ENCODE measurements around the gene JHY.

Gene JHY

GRCh38 chr11:122922893-122923292 lies 40.3 kb downstream of the JHY start:
- TF ChIP-seq CTCF (IDR thresholded peaks at IDR 0.05; ENCODE audit: low read depth, low read length, missing control alignments), result no peak
- no peak overlapping the region for H3K4me3 ChIP-seq (ENCODE audit: low read depth, low read length)
- DNase-seq (ENCODE audit: low read depth), result no peak
- in situ Hi-C loops (cut with HindIII; ENCODE audit: low sequenced_read_pairs), result no loop called here

- TF ChIP-seq CTCF (IDR thresholded peaks at IDR 0.05; ENCODE audit: low read depth, low read length, missing control alignments), result no peak
- DNase-seq (ENCODE audit: low read depth), result no peak
- in situ Hi-C loops (cut with HindIII; ENCODE audit: low sequenced_read_pairs), result no loop called here
- no peak overlapping the region for H3K4me3 ChIP-seq (ENCODE audit: low read depth, low read length)
These were observed 40.7 kb downstream of the JHY start for GRCh38 chr11:122923302-122923701.

GRCh38 chr11:122931510-122931909 lies 49.0 kb downstream of the JHY start:
- H3K4me3 ChIP-seq (ENCODE audit: low read depth, low read length), result no peak overlapping the region
- no peak for TF ChIP-seq CTCF (IDR thresholded peaks at IDR 0.05; ENCODE audit: low read depth, low read length, missing control alignments)
- in situ Hi-C loops (cut with HindIII; ENCODE audit: low sequenced_read_pairs), result loop anchor here (25.0 kb wide), 1 partner anchor 106 kb away; no protein-coding TSS in a partner anchor
- no peak for DNase-seq (ENCODE audit: low read depth)

GRCh38 chr11:122933416-122933815 lies 50.9 kb downstream of the JHY start:
- in situ Hi-C loops (cut with HindIII; ENCODE audit: low sequenced_read_pairs), result loop anchor here (25.0 kb wide), 1 partner anchor 104 kb away; no protein-coding TSS in a partner anchor
- TF ChIP-seq CTCF (IDR thresholded peaks at IDR 0.05; ENCODE audit: low read depth, low read length, missing control alignments), result no peak
- no peak overlapping the region for H3K4me3 ChIP-seq (ENCODE audit: low read depth, low read length)
- no peak for DNase-seq (ENCODE audit: low read depth)

- TF ChIP-seq CTCF (IDR thresholded peaks at IDR 0.05; ENCODE audit: low read depth, low read length, missing control alignments), result no peak
- in situ Hi-C loops (cut with HindIII; ENCODE audit: low sequenced_read_pairs), result loop anchor here (25.0 kb wide), 1 partner anchor 99 kb away; no protein-coding TSS in a partner anchor
These were observed 55.4 kb downstream of the JHY start for GRCh38 chr11:122937983-122938382.

GRCh38 chr11:122938557-122938956 lies 56.0 kb downstream of the JHY start:
- TF ChIP-seq CTCF (IDR thresholded peaks at IDR 0.05; ENCODE audit: low read depth, low read length, missing control alignments), result no peak
- in situ Hi-C loops (cut with HindIII; ENCODE audit: low sequenced_read_pairs), result loop anchor here (25.0 kb wide), 1 partner anchor 99 kb away; no protein-coding TSS in a partner anchor
- no peak for DNase-seq (ENCODE audit: low read depth)
- no peak overlapping the region for H3K4me3 ChIP-seq (ENCODE audit: low read depth, low read length)

More at GRCh38 chr11:122937983-122938382, 55.4 kb downstream of the JHY start:
- no peak for DNase-seq (ENCODE audit: low read depth)
- H3K4me3 ChIP-seq (ENCODE audit: low read depth, low read length), result no peak overlapping the region
